HG03103 (cell line): ENCODE results near the gene ZBTB38.
A peak's percentile ranks its signal among the peaks of the same experiment; 100 is the strongest.

Experiments
- ATAC-seq: cut with Tn5 transposase; IDR thresholded peaks from one replicate; pipeline ENCODE4 v1.9.1; 2021; ENCODE audit warnings: low read depth; ENCODE audit not compliant: unreplicated experiment

Gene ZBTB38

GRCh38 chr3:141401573-141402475 lies 33.5 kb downstream of the ZBTB38 start:
- peak; percentile 47 for ATAC-seq

GRCh38 chr3:141402476-141403171 lies 34.3 kb downstream of the ZBTB38 start:
- ATAC-seq: peak; percentile 40

GRCh38 chr3:141403576-141403975 lies 35.3 kb downstream of the ZBTB38 start:
- ATAC-seq: no peak

- ATAC-seq: no peak
Measured at GRCh38 chr3:141405025-141405424, 36.7 kb downstream of the ZBTB38 start.

GRCh38 chr3:141405591-141405990 lies 37.3 kb downstream of the ZBTB38 start:
- no peak for ATAC-seq

- no peak for ATAC-seq
Measured at GRCh38 chr3:141406265-141406664, 38.0 kb downstream of the ZBTB38 start.

GRCh38 chr3:141407047-141407446 lies 38.7 kb downstream of the ZBTB38 start:
- ATAC-seq: no peak

GRCh38 chr3:141407825-141408224 lies 39.5 kb downstream of the ZBTB38 start:
- ATAC-seq: no peak

GRCh38 chr3:141408596-141408995 lies 40.3 kb downstream of the ZBTB38 start:
- ATAC-seq: no peak

GRCh38 chr3:141409940-141410241 lies 41.6 kb downstream of the ZBTB38 start:
- ATAC-seq: no peak

- ATAC-seq: no peak
Measured at GRCh38 chr3:141410408-141410807, 42.1 kb downstream of the ZBTB38 start.

GRCh38 chr3:141410846-141411245 lies 42.5 kb downstream of the ZBTB38 start:
- no peak for ATAC-seq

- no peak for ATAC-seq
Measured at GRCh38 chr3:141411251-141411771, 43.0 kb downstream of the ZBTB38 start.

GRCh38 chr3:141412087-141412935 lies 44.0 kb downstream of the ZBTB38 start:
- no peak for ATAC-seq

- no peak for ATAC-seq
Measured at GRCh38 chr3:141412936-141413354, 44.6 kb downstream of the ZBTB38 start.

GRCh38 chr3:141413391-141413790 lies 45.1 kb downstream of the ZBTB38 start:
- no peak for ATAC-seq

- no peak for ATAC-seq
Measured at GRCh38 chr3:141413801-141414689, 45.7 kb downstream of the ZBTB38 start.

- no peak for ATAC-seq
Measured at GRCh38 chr3:141414800-141415462, 46.6 kb downstream of the ZBTB38 start.

GRCh38 chr3:141415953-141416352 lies 47.6 kb downstream of the ZBTB38 start:
- no peak for ATAC-seq
